ENCODE measurements around the gene BAIAP2.
"Not testable (repeated sequence)": the region's sequence is repeated elsewhere in the genome, so short reads cannot be mapped to it uniquely, and the experiment has no call there.

BAIAP2 gene

DNA sequence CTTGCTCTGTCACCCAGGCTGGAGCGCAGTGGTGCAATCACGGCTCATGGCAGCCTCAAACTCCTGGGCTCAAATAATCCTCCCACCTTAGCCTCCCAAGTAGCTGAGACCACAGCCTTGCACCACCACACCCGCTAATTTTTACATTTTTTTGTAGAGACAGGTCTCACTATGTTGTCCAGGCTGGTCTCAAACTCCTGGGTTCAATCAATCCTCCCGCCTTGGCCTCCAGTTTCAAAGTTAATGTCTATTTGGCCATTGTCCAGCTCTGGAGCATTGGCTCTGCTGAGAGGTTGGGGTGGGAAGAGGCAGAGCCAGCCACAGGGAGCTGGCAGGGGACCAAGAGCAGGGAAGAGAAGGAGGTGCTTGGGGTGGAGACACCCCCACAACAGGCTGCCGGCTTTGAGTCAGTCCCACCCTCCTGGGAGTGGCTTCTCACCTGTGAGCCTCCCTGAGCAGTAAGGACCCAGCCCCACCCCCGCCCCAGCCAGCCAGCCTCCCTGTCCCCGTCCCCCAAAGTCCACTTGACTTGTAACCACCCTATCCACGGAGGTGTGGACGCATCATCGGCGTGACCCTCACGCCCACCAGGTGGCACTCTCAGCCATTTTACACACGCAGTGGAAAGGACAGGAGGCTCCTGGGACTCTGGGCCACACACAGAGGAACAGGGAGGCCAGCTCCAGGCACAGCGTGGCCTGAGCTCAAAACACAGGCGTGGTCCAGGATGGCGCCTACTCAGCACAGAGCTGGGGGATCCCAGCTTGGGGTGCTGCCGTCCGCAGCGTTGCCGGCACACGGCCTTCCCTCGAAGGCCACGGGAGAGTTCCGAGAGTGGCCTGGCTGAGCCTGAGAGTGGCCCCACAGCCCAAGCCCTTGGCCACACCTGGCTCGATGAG, 107.6 kb downstream of the BAIAP2 start:
- no peak overlapping the region for H3K4me3 ChIP-seq
- no peak overlapping the region for H3K27ac ChIP-seq

GRCh38 chr17:81143200-81143527, 108.2 kb downstream of the BAIAP2 start:
- no peak overlapping the region for H3K27ac ChIP-seq
- no peak overlapping the region for H3K4me3 ChIP-seq

GRCh38 chr17:81143717-81144422, 108.9 kb downstream of the BAIAP2 start:
- Histone ChIP-seq H3K27ac (no peak overlapping the region), H3K4me3 (no peak overlapping the region)

DNA sequence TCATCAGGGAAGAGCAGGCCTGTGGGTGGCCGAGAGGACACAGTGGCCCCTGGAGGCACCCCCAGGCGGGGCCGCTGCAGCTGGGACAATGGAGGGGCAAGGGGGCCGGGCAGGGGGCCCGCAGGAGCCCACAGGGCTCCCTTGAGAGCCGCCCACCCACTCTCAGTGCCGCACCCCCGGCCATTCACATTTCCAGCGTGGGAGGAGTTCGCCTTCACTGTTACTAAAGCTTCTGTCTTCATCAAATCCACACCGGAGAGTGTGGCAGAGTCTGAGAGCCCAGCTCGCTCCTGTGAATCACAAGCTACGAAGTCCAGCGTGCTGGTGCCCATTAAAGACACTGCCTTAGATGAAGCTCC, 109.5 kb downstream of the BAIAP2 start:
- no peak overlapping the region for H3K4me3 ChIP-seq
- no peak overlapping the region for H3K27ac ChIP-seq

DNA sequence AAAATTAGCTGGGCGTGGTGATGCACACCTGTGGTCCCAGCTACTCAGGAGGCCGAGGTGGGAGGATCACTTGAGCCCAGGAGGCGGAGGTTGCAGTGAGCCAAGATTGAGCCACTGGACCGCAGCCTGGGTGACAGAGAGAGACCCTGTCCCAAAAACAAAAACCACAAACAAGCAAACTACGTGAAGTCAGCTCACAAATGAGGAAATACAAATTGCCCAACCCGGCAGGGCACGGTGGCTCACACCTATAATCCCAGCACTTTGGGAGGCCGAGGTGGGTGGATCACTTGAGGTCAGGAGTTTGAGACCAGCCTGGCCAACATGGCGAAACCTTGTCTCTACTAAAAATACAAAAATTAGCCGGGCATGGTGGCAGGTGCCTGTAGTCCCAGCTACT, 111.3 kb downstream of the BAIAP2 start:
- not testable (repeated sequence) for H3K4me3 ChIP-seq, H3K27ac ChIP-seq

GRCh38 chr17:81147701-81148100, 112.8 kb downstream of the BAIAP2 start:
- H3K4me3 ChIP-seq, result no peak overlapping the region
- H3K27ac ChIP-seq, result no peak overlapping the region

- Histone ChIP-seq H3K4me3 (no peak overlapping the region), H3K27ac (no peak overlapping the region)
These were observed 113.6 kb downstream of the BAIAP2 start for GRCh38 chr17:81148571-81148970.

- peak overlapping the region in 1 of 21 experiments; percentile 51 for H3K27ac ChIP-seq
- no peak overlapping the region for H3K4me3 ChIP-seq
These were observed 114.1 kb downstream of the BAIAP2 start for GRCh38 chr17:81148986-81149533.

DNA sequence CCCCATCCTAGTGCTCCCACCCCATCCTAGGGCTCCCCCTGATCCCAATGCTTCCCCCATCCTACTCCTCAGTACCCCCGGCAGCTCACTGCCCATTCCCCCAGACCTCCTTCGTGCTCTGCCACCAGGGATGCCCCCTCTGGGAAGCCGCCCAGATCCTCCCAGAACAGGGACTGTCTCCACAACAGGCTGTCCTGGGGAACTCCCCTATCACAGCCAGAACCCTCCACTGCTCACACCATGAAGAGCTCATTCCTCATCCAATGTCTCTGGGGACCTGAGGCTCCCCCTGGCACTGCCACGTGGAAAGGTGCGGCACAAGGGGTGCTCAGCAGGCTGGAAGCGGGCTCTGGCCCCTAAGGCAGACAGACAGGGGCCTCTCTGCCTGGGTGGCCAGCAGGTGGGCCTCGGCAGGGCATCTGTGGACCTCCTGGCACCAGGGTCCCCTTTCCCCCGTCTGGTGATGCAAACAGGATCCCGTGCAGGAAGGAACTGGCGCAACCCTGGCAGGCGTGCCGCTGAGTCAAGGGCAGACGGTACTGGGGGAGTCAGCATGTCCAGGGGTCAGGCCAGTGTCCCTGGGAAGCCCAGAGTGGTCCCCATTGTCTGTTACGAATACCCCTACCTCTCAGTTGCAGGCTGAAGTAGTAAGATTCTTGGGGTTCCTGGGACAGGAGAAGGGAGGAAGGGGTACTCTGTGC, 115.6 kb downstream of the BAIAP2 start:
- Histone ChIP-seq H3K27ac (peak overlapping the region in 5 of 21 experiments; percentile 1 to 51 (median 34)), H3K4me3 (no peak overlapping the region)

DNA sequence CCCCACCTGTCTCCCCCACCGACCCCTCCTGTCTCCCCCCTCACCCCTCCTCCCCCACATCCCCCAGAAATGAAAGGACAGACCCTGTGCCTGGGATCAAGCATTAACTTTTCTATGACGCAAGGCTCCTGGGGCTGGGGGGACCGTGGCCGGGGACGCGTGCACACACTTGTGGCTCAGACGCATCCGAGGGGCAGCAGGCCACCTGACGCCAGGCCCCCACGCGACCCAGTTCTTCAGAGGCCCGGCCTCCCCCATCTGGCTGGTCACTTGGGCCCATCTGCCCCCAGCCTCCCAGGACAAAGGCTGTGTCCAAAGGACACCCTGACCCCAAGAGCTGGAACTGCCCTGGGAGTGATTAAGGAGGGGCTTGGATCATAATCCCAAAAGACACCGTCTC, 116.3 kb downstream of the BAIAP2 start:
- Histone ChIP-seq H3K27ac (peak overlapping the region in 1 of 21 experiments; percentile 34), H3K4me3 (no peak overlapping the region)

DNA sequence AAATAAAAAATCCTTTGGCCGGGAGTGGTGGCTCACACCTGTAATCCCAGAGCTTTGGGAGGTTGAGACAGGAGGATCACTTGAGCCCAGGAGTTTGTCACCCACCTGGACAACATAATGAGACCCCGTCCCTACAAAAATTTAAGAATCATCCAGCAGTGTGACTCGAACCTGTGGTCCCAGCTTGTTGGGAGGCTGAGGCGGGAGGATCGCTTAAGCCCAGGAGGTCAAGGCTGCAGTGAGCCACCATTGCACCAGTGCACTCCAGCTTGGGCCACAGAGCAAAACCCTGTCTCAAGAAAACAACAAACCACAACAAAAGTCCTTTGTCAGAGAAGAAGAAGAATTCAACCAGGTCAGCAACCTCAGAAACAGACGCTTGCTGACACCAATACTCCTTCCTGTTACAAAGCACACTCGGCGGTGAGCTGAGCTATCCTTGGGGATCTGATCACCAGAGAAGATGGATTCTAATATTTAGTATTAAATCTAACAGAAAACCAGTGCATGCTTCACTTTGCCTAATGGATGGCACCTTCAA, 117.4 kb downstream of the BAIAP2 start:
- no peak overlapping the region for H3K4me3 ChIP-seq
- H3K27ac ChIP-seq, result peak overlapping the region in 1 of 21 experiments; percentile 10

DNA sequence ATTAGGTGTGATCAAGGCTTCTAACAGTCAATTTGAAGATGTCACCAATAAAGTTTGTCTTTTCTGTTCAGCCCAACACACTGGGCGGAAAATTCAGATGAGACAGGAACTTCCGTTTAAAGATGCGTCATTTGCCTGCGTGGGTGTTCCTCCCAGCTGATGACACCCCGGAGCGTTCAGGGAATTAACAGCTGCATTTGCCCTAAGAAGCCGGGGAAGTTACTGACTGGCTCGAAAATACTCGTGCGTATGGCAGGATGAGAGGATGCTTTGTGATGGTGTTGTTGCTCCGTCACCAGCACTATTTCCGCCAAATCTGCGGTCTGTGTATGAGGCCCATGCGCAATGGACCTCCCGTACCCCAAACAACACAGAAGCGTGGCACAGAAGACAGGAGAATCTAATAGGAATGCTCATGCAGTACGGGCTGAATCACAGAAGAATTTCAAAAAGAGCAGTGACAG, 118.4 kb downstream of the BAIAP2 start:
- Histone ChIP-seq H3K4me3 (no peak overlapping the region), H3K27ac (peak overlapping the region in 1 of 21 experiments; percentile 31)

- H3K4me3 ChIP-seq, H3K27ac ChIP-seq: not testable (repeated sequence)
These were observed 119.1 kb downstream of the BAIAP2 start for GRCh38 chr17:81154016-81154415.

DNA sequence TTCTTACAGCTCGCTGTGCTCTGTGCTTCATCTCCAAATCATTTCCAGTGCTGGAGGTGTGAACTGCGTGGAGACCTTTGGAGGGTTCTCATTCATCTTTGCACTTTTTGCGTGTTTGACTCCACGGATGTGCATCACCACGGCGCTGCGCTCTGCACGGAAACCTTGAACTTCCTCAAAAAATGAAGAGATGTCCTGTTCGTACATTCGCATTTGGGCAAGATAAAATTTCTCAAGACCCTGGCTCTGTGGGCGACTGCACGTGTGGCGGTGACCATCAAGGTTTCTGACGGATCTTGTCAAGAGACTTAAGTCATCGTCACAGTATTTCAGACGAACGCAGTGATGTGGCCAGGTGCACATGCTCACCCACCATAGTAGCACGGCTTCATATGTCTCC, 120.0 kb downstream of the BAIAP2 start:
- H3K4me3 ChIP-seq, result no peak overlapping the region
- H3K27ac ChIP-seq, result no peak overlapping the region

DNA sequence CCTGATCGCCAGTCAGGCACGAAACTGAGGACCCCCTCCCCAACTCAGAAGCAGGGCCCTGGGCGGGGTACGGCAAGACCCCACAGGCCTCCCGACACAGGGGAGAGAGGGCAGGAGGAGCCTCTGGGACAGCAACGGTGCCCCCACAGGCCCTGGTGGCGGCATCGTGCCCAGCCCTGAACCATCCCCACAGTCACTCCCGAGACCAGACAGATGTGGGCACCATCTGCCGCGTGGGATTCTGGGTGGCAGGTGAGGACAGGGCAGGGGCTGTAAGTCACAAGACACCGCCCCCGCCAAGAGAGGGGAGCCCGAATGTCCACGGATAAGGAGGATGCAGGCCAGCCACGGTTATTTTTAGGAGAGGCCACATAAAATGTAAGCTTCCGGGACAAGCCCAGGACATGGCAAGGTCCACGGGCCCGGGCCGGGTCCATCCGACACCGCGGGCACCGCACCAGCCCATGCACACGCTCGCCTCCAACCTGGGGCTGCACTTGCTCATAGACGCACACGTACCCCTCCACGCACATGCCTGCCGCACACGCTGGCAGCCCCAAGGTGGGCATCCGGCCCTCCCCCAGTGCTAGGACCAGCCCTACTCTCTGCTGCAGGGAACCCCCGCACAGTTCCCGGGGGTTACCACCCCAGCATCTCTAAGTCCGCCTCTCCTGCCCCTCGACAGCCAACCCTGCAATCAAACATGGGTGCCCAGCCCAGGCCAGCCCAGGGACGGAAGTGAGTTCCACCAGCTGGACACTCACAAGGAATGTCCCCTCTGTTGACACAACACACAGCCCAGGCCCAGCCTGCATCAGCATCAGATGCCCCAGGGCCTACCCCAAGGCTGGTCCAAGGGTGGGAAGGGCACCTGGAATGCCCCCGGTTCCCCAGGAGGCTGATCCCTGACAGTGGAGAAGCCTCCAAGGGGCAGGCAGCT, 122.2 kb downstream of the BAIAP2 start:
- no peak overlapping the region for H3K4me3 ChIP-seq
- H3K27ac ChIP-seq, result no peak overlapping the region

GRCh38 chr17:81157848-81158687, 123.1 kb downstream of the BAIAP2 start:
- no peak overlapping the region for H3K4me3 ChIP-seq
- no peak overlapping the region for H3K27ac ChIP-seq

DNA sequence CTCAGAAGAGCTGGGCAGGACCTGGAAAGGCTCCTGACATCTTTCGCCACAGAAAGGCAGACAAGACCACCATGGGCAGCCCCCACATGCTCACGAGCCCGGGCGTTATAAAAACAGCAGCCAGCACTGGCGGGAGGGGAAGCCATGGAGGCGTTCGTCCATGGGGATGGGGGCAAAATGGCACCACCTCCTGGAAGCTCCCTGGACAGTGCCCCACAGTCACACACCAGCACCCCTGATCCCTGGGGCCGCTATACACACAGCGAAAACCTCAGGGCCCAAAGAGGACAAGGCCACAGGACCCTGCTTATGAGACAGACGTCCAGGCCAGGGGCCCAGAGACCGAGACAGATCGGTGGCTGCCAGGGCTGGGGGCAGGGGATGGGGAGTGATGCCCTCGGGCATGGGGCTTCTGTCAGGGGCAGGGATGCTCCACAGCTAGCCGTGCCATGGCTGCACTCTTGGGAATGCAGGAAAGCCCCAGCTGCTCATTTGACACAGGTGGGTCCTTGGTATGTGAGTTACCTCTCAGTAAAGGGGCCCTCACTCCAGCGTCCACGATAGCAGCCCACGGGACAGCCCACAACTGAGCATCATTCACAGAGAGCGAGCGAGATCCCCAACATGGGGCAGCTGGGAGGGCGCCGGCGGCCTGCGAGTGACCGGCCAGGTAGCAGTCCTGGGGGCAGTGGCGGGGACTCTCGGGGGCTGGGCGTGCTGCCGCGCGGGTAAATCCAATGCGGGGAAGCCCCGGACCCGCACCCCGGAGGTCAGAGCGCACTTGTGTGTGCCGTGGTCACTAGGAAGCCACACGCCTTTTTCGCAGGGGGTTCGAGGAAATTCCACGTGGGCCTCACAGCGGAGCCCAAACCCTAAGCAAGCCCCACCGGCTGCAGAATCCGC, 124.0 kb downstream of the BAIAP2 start:
- Histone ChIP-seq H3K4me3 (peak overlapping the region in 2 of 7 experiments; percentile 30 to 32), H3K27ac (no peak overlapping the region)
